Nephron (organoid): ENCODE data around the gene DIPK1C.
A peak's percentile ranks its signal among the peaks of the same experiment; 100 is the strongest.

Experiments
- H3K27ac Mint-ChIP-seq, 3 experiments: 2 replicates each; pipeline ENCODE4 v1.8.0; 2020; ENCODE audit warnings: mixed read lengths in 3 of 3, mild to moderate bottlenecking in 2 of 3, moderate library complexity in 1 of 3
- H3K27me3 Mint-ChIP-seq: 2 replicates; pipeline ENCODE4 v1.8.0; 2021; ENCODE audit warnings: low read depth, mild to moderate bottlenecking, moderate library complexity, mixed read lengths
- H3K36me3 Mint-ChIP-seq: 2 replicates; pipeline ENCODE4 v1.8.0; 2020; ENCODE audit warnings: low read depth, mixed read lengths
- H3K4me1 Mint-ChIP-seq: 2 replicates; pipeline ENCODE4 v1.8.0; 2020; ENCODE audit warnings: mixed read lengths
- H3K4me3 Mint-ChIP-seq, 3 experiments: 2 replicates each; pipeline ENCODE4 v1.8.0; 2020; ENCODE audit warnings: mild to moderate bottlenecking in 3 of 3, mixed read lengths in 3 of 3, moderate library complexity in 2 of 3
- H3K9me3 Mint-ChIP-seq: 2 replicates; pipeline ENCODE4 v1.8.0; 2020; ENCODE audit warnings: mixed read lengths
- CTCF ChIP-seq, 3 experiments: fragments of 200-600 bp; sonication (generic); IDR thresholded peaks; one replicate each; pipeline ENCODE4 v1.5.0; 2021; ENCODE audit warnings: antibody characterized with exemption in 3 of 3; ENCODE audit not compliant: unreplicated experiment in 3 of 3

DIPK1C gene

DNA sequence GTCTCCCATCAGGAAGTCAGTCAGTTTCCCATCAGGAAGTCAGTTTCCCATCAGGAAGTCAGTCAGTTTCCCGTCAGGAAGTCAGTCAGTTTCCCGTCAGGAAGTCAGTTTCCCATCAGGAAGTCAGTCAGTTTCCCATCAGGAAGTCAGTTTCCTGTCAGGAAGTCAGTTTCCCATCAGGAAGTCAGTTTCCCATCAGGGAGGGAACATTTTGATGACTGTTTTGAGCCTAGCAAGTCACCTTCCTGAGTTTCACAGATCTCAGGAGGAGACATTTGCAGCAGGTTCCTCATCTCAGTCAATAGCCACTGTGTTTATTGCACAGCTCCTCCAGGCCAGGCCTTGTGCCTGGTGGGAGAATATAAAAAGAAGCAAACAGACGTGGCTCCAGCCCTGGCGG, 31.9 kb downstream of the DIPK1C start:
- Mint-ChIP-seq H3K4me1 (peaks cover 49% of the 10 kb centered on the region), H3K9me3 (no peaks in the 10 kb centered on the region), H3K36me3 (no peaks in the 10 kb centered on the region), H3K4me3 (no peak overlapping the region), H3K27me3 (peaks cover 7% of the 10 kb centered on the region), H3K27ac (no peak overlapping the region)
- no peak for TF ChIP-seq CTCF (IDR thresholded peaks at IDR 0.05; ENCODE audit: unreplicated experiment in 3 of 3)

DNA sequence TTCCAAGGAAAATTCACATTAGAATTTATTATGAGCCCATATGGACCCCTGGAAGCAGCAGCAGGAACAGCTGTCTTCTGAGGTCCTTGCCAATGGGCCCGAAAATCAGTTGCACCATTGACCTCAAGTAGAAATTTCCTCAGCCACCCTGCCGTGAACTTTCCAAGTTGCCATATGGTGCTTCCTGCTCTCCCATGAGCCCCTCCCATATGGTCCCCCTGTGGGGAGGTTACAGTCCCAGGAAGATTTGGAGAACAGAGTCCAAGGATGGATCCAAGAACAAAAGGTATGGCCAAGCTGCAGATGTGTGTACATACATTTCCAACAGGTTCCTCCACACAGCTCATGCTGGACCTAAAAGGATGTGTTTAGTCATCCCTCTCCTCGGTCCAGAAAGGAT, 34.6 kb downstream of the DIPK1C start:
- Mint-ChIP-seq H3K4me1 (peaks cover 55% of the 10 kb centered on the region), H3K4me3 (no peak overlapping the region)
- no peak for TF ChIP-seq CTCF (IDR thresholded peaks at IDR 0.05; ENCODE audit: unreplicated experiment in 3 of 3)

DNA sequence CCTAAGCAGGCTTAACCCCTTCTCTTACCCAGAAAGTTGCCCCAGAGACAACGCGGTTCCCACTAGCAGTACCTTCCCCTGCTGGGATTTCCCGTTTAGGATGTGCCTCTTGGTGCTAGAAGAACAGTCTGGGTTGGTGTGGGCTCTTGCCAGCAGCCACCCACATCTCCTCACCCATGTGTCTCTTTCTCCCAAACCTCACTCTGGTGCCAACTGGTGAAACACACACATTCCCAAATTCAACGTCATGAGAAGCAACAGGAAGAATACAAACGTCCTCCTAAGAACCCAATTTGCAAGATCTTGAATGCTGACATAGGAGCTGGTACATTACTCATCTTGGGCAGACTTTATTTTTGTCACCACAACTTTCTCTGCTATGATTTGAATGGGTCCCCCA, 36.2 kb downstream of the DIPK1C start:
- Mint-ChIP-seq H3K4me1 (peaks cover 67% of the 10 kb centered on the region), H3K27ac (peak overlapping the region in 2 of 3 experiments; percentile 81 to 93), H3K27me3 (peaks cover 9% of the 10 kb centered on the region), H3K36me3 (no peaks in the 10 kb centered on the region), H3K9me3 (no peaks in the 10 kb centered on the region), H3K4me3 (no peak overlapping the region)
- TF ChIP-seq CTCF (IDR thresholded peaks at IDR 0.05; ENCODE audit: unreplicated experiment in 3 of 3), result no peak

More for the DNA sequence above, 34.6 kb downstream of the DIPK1C start:
- Mint-ChIP-seq H3K9me3 (no peaks in the 10 kb centered on the region), H3K27ac (peak overlapping the region in 2 of 3 experiments; percentile 52 to 53), H3K36me3 (no peaks in the 10 kb centered on the region), H3K27me3 (peaks cover 12% of the 10 kb centered on the region)

DNA sequence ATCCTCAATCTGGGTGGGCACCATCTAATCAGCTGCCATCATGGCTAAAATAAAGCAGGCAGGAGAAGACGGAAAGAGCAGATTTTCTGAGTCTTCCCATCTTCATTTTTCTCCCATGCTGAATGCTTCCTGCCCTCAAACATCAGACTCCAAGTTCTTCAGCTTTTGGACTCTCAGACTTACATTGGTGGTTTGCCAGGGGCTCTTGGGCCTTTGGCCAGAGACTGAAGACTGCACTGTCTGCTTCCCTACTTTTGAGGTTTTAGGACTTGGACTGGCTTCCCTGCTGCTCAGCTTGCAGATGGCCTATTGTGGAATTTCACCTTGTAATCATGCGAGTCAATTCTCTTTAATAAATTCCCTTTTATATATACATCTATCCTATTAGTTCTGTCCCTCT, 36.6 kb downstream of the DIPK1C start:
- Mint-ChIP-seq H3K36me3 (no peaks in the 10 kb centered on the region), H3K27me3 (peaks cover 13% of the 10 kb centered on the region), H3K9me3 (no peaks in the 10 kb centered on the region), H3K27ac (peak overlapping the region in 2 of 3 experiments; percentile 81 to 93), H3K4me3 (no peak overlapping the region), H3K4me1 (peaks cover 71% of the 10 kb centered on the region)
- TF ChIP-seq CTCF (IDR thresholded peaks at IDR 0.05; ENCODE audit: unreplicated experiment in 3 of 3), result no peak

DNA sequence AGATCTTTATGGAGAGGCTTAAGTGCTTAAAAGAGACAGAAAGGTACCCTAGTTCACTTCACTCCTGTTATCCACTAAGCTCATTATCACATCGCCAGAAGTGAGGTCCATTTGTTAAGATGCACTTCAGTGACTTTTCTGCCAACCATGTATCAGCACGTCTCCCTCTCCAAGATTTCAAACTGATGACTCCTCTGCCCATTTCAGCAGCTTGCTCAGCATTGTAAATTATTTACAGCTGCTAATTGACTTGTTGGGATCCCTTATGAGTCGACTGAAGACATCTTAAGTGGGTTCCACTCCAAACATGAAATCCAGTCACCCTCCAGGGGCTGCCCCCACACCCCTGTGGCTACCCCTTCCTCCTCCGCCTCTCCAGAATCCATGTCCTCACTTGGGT, 37.3 kb downstream of the DIPK1C start:
- H3K27me3 Mint-ChIP-seq, result peaks cover 18% of the 10 kb centered on the region
- H3K4me1 Mint-ChIP-seq, result peaks cover 78% of the 10 kb centered on the region
- no peak for TF ChIP-seq CTCF (IDR thresholded peaks at IDR 0.05; ENCODE audit: unreplicated experiment in 3 of 3)
- no peaks in the 10 kb centered on the region for H3K9me3 Mint-ChIP-seq
- no peak overlapping the region for H3K4me3 Mint-ChIP-seq
- peak overlapping the region in 2 of 3 experiments; percentile 81 to 93 for H3K27ac Mint-ChIP-seq
- no peaks in the 10 kb centered on the region for H3K36me3 Mint-ChIP-seq

- H3K9me3 Mint-ChIP-seq, result no peaks in the 10 kb centered on the region
- TF ChIP-seq CTCF (IDR thresholded peaks at IDR 0.05; ENCODE audit: unreplicated experiment in 3 of 3), result no peak
- H3K27ac Mint-ChIP-seq, result no peak overlapping the region
- H3K4me3 Mint-ChIP-seq, result no peak overlapping the region
- H3K4me1 Mint-ChIP-seq, result peaks cover 80% of the 10 kb centered on the region
- H3K27me3 Mint-ChIP-seq, result peaks cover 20% of the 10 kb centered on the region
- no peaks in the 10 kb centered on the region for H3K36me3 Mint-ChIP-seq
These were observed 39.1 kb downstream of the DIPK1C start for GRCh38 chr18:74418023-74418422.
